ENCODE data around the gene PTGIS.

The PTGIS gene

DNA sequence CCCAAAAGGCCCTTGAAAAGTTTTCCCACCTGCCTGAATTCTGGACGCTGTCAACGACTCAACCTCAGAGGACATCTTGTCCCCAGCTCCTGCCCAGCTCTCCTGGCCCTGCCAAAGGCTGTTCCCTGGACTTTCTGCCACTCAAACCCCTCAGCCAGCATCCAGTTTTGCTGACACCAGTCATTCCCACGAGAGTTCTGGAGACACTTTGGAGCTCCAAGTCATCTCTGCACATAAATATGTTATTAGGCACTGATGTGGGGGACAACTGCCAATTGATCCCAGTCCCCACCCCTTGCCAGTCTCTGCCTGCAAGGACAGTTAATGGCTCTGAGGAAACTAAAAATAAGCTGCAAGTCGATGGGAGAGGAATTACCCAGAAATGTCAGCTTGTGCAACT is 46.6 kb downstream of the PTGIS start:
- no peak for DNase-seq

DNA sequence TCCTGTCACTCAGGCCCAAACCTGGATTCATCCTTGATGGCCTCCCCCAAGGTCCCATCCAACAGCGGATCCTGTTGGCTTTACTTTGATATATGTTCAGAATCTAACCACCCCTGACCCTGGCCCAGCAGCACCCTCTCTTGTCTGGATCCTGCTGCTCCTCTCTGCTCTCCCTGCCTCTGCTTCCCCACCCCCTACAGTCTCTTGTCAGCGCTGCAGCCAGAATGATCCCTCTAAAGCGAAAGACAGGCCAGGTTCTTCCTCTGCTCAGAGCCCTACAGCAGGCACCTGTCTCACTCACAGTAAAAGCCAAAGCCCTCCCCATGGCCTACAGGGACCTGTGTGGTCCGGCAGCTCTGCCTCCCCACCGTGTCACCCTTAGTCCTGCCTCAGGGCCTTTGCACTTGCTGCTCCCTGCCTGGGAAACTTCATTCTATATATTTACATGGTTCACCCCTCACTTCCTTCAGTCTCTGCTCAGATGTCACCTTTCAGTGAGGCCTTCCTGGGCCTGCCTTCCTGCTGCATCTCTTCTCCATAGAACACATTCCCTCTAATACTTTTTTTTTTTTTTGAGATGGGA is 48.1 kb downstream of the PTGIS start:
- no peak for DNase-seq

- DNase-seq: no peak
Measured at GRCh38 chr20:49519212-49519712, 48.7 kb downstream of the PTGIS start.

DNA sequence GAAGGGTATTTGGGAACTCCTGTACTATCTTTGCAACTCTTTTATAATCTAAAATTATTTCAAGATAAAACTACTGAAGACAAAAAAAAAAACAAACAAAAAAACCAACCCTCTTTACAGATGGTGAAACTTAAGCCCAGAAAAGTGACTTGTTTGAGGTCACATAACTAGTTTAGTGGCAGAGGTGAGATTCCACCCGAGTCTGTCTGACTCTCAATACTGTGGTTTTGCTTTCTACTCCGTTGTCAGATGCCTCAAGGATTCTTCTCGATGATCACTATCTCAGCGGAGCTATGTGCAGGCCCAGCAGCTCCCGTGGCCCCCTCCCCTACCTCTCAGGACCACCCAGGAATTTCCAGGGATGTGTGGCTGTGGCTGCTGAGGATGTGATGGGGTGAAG is 49.4 kb downstream of the PTGIS start:
- DNase-seq: no peak

- no peak for DNase-seq
Measured at GRCh38 chr20:49517805-49518100, 50.2 kb downstream of the PTGIS start.

GRCh38 chr20:49516916-49517804 is 50.8 kb downstream of the PTGIS start:
- no peak for DNase-seq

DNA sequence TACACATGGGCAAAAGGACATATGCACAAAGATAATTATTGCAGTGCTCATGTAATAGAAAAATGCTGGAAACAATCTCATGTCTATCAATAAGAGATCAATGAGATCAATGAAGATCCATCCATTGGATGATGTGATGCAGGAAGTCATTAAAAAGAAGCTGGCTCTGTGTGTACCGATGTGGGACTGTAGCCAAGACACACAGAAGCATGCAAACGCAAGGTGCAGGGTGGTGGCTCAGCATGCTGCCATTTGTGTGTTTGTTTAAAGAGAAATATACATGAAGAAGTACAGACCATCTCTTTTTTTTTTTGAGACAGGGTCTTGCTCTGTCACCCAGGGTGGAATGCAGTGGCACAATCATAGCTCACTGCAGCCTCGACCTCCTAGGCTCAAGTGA is 52.4 kb downstream of the PTGIS start:
- no peak for DNase-seq

DNA sequence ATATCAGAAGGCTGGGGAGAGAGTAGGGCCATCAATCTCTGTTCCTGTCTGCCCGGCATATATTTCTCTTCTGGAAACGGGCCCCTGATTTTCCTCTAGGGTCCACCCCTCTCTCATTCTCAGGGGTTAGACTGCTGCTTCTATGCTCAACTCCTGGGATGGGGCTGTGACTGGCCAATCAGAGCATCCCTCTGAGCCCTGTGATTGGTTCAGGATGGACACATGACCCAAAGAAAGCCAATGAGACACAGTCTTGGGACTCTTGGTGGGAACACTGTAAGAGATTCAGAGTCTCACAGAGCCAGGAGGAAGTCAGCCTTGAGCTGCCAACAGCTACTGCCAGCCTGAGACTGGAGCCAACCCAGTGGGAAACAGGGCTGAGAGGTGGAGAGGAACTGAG is 54.4 kb downstream of the PTGIS start:
- no peak for DNase-seq

GRCh38 chr20:49513009-49513408 is 54.9 kb downstream of the PTGIS start:
- DNase-seq: no peak

GRCh38 chr20:49511788-49512525 is 56.0 kb downstream of the PTGIS start:
- no peak for DNase-seq

GRCh38 chr20:49510562-49511122 is 57.3 kb downstream of the PTGIS start:
- DNase-seq: no peak

- DNase-seq: no peak
Measured at GRCh38 chr20:49508435-49509199, 59.3 kb downstream of the PTGIS start.

- DNase-seq: no peak
Measured at GRCh38 chr20:49507741-49508434, 60.0 kb downstream of the PTGIS start.

GRCh38 chr20:49505518-49505917 is 62.4 kb downstream of the PTGIS start:
- no peak for DNase-seq

GRCh38 chr20:49503176-49503575 is 64.8 kb downstream of the PTGIS start:
- no peak for DNase-seq

- no peak for DNase-seq
Measured at GRCh38 chr20:49501917-49502316, 66.0 kb downstream of the PTGIS start.

GRCh38 chr20:49497398-49497669 is 70.6 kb downstream of the PTGIS start:
- no peak for DNase-seq

GRCh38 chr20:49496553-49497397 is 71.2 kb downstream of the PTGIS start:
- DNase-seq: no peak

DNA sequence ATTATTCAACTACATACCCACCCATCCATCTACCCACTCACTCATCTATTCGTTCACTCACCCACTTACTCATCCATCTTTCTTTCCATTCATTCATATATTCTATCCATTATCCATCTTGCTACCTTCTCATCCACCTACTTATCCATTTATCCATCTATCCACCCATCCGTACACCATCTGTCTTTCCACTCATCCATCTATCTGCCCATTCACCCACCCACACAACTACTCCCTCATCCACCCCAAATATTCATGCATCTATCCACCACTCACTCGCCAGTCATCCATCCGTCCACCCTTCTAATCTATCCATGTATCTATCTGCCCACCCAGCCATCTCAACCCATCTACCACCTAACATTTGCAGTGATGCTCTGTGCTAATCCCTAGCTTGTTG is 71.9 kb downstream of the PTGIS start:
- no peak for DNase-seq

DNA sequence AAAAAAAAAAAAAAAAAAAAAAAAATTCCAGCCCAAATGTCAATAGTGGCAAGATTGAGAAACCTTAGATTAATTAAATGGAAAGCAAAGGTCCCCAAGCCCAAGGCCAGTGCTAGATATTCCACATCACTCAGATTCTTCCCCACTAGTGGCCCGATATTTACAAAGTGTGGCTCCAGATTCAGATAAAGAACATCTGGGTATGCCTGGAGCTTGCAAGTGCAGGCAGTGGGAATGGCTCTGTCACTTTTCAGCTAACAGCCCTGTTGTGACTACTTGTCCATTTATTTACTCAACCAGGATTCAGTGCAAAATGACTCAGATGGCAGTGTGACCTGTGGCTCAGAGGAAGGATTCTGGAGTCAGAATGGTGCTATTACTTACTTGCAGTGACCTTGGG is 77.2 kb downstream of the PTGIS start:
- DNase-seq: no peak

DNA sequence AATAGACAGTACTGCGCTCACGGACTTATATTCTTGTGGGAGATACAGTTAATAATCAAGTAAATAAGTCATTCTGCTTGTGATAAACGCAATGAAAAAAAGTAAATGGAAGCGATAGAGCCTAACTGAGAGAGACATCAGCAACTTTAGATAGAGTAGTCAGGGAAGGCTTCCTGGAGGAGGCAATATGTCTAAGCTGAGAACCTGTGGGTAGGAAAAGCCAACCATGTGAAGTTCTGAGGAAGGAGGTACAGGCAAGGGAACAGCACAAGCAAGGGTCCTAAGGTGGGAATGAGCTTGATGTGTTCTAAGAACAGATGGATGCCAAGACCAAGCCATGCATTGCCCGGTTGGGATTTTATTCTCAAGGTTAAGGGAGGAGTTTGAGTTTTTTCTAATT is 78.2 kb downstream of the PTGIS start:
- no peak for DNase-seq
